HepG2 (cell line): ENCODE data around the gene MASTL. TPM values are rescaled to one million over a fixed set of nuclear protein-coding genes. Genes with fewer than 3 reads are reported as not detected.
A peak's percentile ranks its signal among the peaks of the same experiment; 100 is the strongest.

ENCODE experiments used
- CC2D1A ChIP-seq: sonication (generic); formaldehyde crosslinking; IDR thresholded peaks from 2 replicates; pipeline ENCODE4 v1.8.1; 2023; ENCODE audit warnings: mild to moderate bottlenecking, missing genetic modification reagents
- CREM ChIP-seq, 2 experiments: sonication (generic) in 1 of 2; formaldehyde crosslinking in 1 of 2; IDR thresholded peaks; 2 replicates each; pipeline versions ENCODE4 v1.4.0 to v1.6.1; 2016 to 2020; ENCODE audit warnings: antibody characterized with exemption in 1 of 2, mild to moderate bottlenecking in 1 of 2, missing genetic modification reagents in 1 of 2
- HIVEP1 ChIP-seq: sonication (generic); formaldehyde crosslinking; IDR thresholded peaks from 2 replicates; pipeline ENCODE4 v1.4.0; 2020; ENCODE audit warnings: mild to moderate bottlenecking, missing genetic modification reagents
- HMGA1 ChIP-seq: sonication (generic); formaldehyde crosslinking; conservative IDR thresholded peaks from 2 replicates; pipeline ENCODE4 v1.4.0; 2020; ENCODE audit warnings: missing genetic modification reagents
- ISL2 ChIP-seq: sonication (generic); formaldehyde crosslinking; IDR thresholded peaks from 2 replicates; pipeline ENCODE4 v1.5.0; 2020; ENCODE audit warnings: missing genetic modification reagents
- KLF13 ChIP-seq: sonication (generic); formaldehyde crosslinking; IDR thresholded peaks from 2 replicates; pipeline ENCODE4 v1.4.0; 2020; ENCODE audit warnings: mild to moderate bottlenecking, missing genetic modification reagents
- MTA1 ChIP-seq: sonication (generic); formaldehyde crosslinking; IDR thresholded peaks from 2 replicates; pipeline ENCODE4 v1.4.0; 2020; ENCODE audit warnings: missing genetic modification reagents, mild to moderate bottlenecking, borderline replicate concordance
- PCBP1 ChIP-seq: fragments of 200-400 bp; formaldehyde crosslinking; IDR thresholded peaks from 2 replicates; pipeline ENCODE4 v1.6.1; 2017; ENCODE audit warnings: mild to moderate bottlenecking, low read depth, low read length, borderline replicate concordance
- RARG ChIP-seq: sonication (generic); formaldehyde crosslinking; IDR thresholded peaks from 2 replicates; pipeline ENCODE4 v1.4.0; 2020; ENCODE audit warnings: low read depth, mild to moderate bottlenecking, missing genetic modification reagents
- SNAPC5 ChIP-seq: sonication (generic); formaldehyde crosslinking; IDR thresholded peaks from 2 replicates; pipeline ENCODE4 v1.8.1; 2023; ENCODE audit warnings: mild to moderate bottlenecking, missing genetic modification reagents, borderline replicate concordance
- STAT6 ChIP-seq: sonication (generic); formaldehyde crosslinking; IDR thresholded peaks from 2 replicates; pipeline ENCODE4 v1.4.0; 2020; ENCODE audit warnings: missing genetic modification reagents, mild to moderate bottlenecking, borderline replicate concordance
- ZNF142 ChIP-seq: sonication (generic); formaldehyde crosslinking; IDR thresholded peaks from 2 replicates; pipeline ENCODE4 v1.4.0; 2020; ENCODE audit warnings: missing genetic modification reagents
- ZNF343 ChIP-seq: sonication (generic); formaldehyde crosslinking; IDR thresholded peaks from 2 replicates; pipeline ENCODE4 v1.4.0; 2020; ENCODE audit warnings: mild to moderate bottlenecking, missing genetic modification reagents
- ZNF691 ChIP-seq: sonication (generic); formaldehyde crosslinking; IDR thresholded peaks from 2 replicates; pipeline ENCODE4 v1.4.0; 2020; ENCODE audit warnings: missing genetic modification reagents, low read depth, mild to moderate bottlenecking, borderline replicate concordance
- ZNF720 ChIP-seq: sonication (generic); formaldehyde crosslinking; IDR thresholded peaks from 2 replicates; pipeline ENCODE4 v1.4.0; 2020; ENCODE audit warnings: missing genetic modification reagents
- ZNF883 ChIP-seq: sonication (generic); formaldehyde crosslinking; IDR thresholded peaks from 2 replicates; pipeline ENCODE4 v1.5.1; 2020; ENCODE audit warnings: mild to moderate bottlenecking, missing genetic modification reagents; ENCODE audit errors: not compliant biosample characterization
- ZSCAN30 ChIP-seq: sonication (generic); formaldehyde crosslinking; IDR thresholded peaks from 2 replicates; pipeline ENCODE4 v1.5.0; 2020; ENCODE audit warnings: mild to moderate bottlenecking, missing genetic modification reagents
- polyA plus RNA-seq, 8 experiments: library from polyadenylated mRNA; depleted of rRNA in 3 of 8; stranded (reverse) in 7 of 8; unstranded in 1 of 8; fragments of >200 nt; fragmentation: Illumina TruSeq in 4 of 8; extraction: Trizol in 4 of 8; gene quantifications; 2 replicates each; pipeline versions ENCODE4 v1.2.1 to v1.2.3, GENCODE V29; 2011 to 2016; ENCODE audit warnings: low read depth in 4 of 8, missing spikeins in 1 of 8, mixed read lengths in 1 of 8; ENCODE audit not compliant: insufficient read depth in 1 of 8
- total RNA-seq, 5 experiments: library from RNA; depleted of rRNA; stranded (reverse); fragments of >200 nt; fragmentation: Illumina TruSeq; extraction: Trizol; gene quantifications; 2 replicates each; pipeline ENCODE4 v1.2.3, GENCODE V29; 2016; ENCODE audit warnings: low read depth in 1 of 5
- TF ChIP-seq, protein P1 (sequence below): sonication (generic); formaldehyde crosslinking; IDR thresholded peaks from 2 replicates; pipeline ENCODE4 v1.8.0; 2022; ENCODE audit warnings: missing genetic modification reagents, mild to moderate bottlenecking, borderline replicate concordance

MASTL gene
- total and polyA plus RNA-seq, 2 of the 13 experiments (the other 11 are each of a cell fraction or from before 2014, with no cell fraction given), result 6.0 to 18.0 TPM

GRCh38 chr10:27155066-27155754 lies at the start of gene MASTL (continued):
- TF ChIP-seq, protein P1, sequence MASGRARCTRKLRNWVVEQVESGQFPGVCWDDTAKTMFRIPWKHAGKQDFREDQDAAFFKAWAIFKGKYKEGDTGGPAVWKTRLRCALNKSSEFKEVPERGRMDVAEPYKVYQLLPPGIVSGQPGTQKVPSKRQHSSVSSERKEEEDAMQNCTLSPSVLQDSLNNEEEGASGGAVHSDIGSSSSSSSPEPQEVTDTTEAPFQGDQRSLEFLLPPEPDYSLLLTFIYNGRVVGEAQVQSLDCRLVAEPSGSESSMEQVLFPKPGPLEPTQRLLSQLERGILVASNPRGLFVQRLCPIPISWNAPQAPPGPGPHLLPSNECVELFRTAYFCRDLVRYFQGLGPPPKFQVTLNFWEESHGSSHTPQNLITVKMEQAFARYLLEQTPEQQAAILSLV (CRISPR knock-in tag), result peak; percentile 61; the same call in 1 of the 2 replicates
- TF ChIP-seq ZNF343 (CRISPR knock-in tag) (peak; percentile 47; the same call in 1 of the 2 replicates), ZNF142 (CRISPR knock-in tag) (no peak), ZNF691 (CRISPR knock-in tag) (peak; percentile 20), ZNF883 (CRISPR knock-in tag) (no peak), PCBP1 (no peak), STAT6 (CRISPR knock-in tag) (no peak), ZSCAN30 (CRISPR knock-in tag) (peak; percentile 78; the same call in 1 of the 2 replicates), SNAPC5 (CRISPR knock-in tag) (no peak), HIVEP1 (CRISPR knock-in tag) (peak; percentile 97), ISL2 (CRISPR knock-in tag) (0 out of 2 replicates have a peak, but pooled peaks have one; percentile 24), MTA1 (CRISPR knock-in tag) (0 out of 2 replicates have a peak, but pooled peaks have one; percentile 30), KLF13 (CRISPR knock-in tag) (no peak), CC2D1A (no peak), ZNF720 (CRISPR knock-in tag) (no peak), HMGA1 (no peak), RARG (no peak), CREM (IDR thresholded peaks at IDR 0.05) (peak; percentile 65), CREM (CRISPR knock-in tag; IDR thresholded peaks at IDR 0.05) (peak; percentile 59)
